ENCODE data around the gene PILRA. TPM values are rescaled to one million over a fixed set of nuclear protein-coding genes. Genes with fewer than 3 reads are reported as not detected.

The PILRA gene
- total and polyA plus RNA-seq, 2 experiments from 2014 or later, result 2.2 to 3.0 TPM

DNA sequence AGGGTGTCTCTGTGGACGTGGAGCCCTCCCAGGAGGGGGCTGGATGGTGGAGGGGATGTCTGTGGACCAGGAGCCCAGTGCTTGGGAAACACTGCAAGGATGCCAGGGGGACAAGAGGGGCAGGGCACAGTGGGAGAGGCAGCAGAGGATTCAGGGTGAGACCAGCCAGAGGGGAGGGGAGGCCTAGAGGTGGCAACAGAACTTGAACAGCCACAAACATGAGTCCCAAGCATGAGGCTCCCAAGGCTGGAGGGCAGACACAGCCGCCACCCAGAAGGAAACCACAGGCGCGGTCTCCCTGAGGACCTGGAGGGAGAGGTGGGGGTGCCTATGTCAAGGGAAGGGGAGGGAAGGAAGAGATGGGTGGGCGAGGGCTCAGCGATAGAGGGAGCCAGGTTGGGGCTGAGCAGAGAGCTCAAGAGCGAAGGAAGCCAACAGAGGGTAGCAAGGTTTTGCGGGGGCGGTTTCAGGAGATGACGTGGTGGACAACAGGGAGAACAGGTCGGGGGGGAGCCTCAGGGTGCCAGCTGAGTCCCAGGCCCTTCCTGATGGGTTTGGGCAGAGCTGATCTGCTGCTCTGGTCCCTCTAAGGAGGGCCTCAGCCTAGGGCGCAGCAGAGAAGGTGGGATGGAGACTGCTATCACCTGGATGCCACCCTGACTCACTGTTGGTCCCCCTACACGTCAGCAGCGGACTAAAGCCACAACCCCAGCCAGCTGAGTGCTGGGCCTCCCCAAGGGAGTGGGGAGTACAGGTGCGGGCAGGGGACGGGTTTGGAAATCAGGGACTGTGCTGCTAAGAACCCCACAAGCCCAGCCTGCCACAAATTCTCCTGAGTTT, 6.7 kb upstream of the PILRA start:
- Histone ChIP-seq H3K9me3 (ENCODE audit: low read depth) (no peaks in the 10 kb centered on the region), H3K36me3 (replicated peaks; ENCODE audit: insufficient read depth, low read depth) (no peaks in the 10 kb centered on the region), H2AFZ (no peak overlapping the region), H3K27ac (no peak overlapping the region), H3K4me1 (ENCODE audit: insufficient read depth) (no peaks in the 10 kb centered on the region), H3K9me2 (replicated peaks; ENCODE audit: insufficient read depth) (no peaks in the 10 kb centered on the region), H3K27me3 (no peaks in the 10 kb centered on the region), H3K79me2 (no peaks in the 10 kb centered on the region), H3K4me3 (no peak overlapping the region), H4K20me1 (ENCODE audit: insufficient read depth, poor library complexity, severe bottlenecking) (no peaks in the 10 kb centered on the region), H3K4me2 (no peak overlapping the region)
- 94% methylated on average over 11 of the region's 16 CpGs for WGBS (ENCODE audit: low lambda C conversion rate, missing lambda C conversion rate)
- no peak for DNase-seq (ENCODE audit: low spot score)
- TF ChIP-seq, protein P1, sequence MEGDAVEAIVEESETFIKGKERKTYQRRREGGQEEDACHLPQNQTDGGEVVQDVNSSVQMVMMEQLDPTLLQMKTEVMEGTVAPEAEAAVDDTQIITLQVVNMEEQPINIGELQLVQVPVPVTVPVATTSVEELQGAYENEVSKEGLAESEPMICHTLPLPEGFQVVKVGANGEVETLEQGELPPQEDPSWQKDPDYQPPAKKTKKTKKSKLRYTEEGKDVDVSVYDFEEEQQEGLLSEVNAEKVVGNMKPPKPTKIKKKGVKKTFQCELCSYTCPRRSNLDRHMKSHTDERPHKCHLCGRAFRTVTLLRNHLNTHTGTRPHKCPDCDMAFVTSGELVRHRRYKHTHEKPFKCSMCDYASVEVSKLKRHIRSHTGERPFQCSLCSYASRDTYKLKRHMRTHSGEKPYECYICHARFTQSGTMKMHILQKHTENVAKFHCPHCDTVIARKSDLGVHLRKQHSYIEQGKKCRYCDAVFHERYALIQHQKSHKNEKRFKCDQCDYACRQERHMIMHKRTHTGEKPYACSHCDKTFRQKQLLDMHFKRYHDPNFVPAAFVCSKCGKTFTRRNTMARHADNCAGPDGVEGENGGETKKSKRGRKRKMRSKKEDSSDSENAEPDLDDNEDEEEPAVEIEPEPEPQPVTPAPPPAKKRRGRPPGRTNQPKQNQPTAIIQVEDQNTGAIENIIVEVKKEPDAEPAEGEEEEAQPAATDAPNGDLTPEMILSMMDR (IDR thresholded peaks at IDR 0.05; ENCODE audit: poor library complexity), result no peak

DNA sequence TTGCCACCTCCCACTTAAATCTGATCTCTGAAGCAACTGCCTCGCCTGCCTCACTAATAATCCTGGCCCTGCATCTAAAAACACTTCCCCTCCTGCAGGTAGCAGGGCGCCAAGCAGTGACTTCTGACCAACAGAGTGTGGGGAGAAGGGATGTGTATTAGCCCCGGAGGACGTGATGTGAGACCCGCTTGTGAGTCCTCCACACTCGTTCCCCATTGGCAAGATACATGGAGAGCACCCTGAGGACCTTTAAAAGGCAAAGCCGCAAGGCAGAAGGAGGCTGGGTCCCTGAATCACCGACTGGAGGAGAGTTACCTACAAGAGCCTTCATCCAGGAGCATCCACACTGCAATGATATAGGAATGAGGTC, 6.1 kb upstream of the PILRA start:
- H3K27me3 ChIP-seq, result no peaks in the 10 kb centered on the region
- H3K79me2 ChIP-seq, result no peaks in the 10 kb centered on the region
- no peak overlapping the region for H2AFZ ChIP-seq
- H3K27ac ChIP-seq, result no peak overlapping the region
- 93% methylated on average over 8 of the region's 8 CpGs for WGBS (ENCODE audit: low lambda C conversion rate, missing lambda C conversion rate)
- DNase-seq (ENCODE audit: low spot score), result no peak
- no peak overlapping the region for H3K4me2 ChIP-seq
- no peak overlapping the region for H3K4me3 ChIP-seq
- H3K36me3 ChIP-seq (replicated peaks; ENCODE audit: insufficient read depth, low read depth), result no peaks in the 10 kb centered on the region
- H3K9me3 ChIP-seq (ENCODE audit: low read depth), result no peaks in the 10 kb centered on the region
- no peak for TF ChIP-seq EZH2phosphoT487 (IDR thresholded peaks at IDR 0.05; ENCODE audit: low read depth, severe bottlenecking, unreplicated experiment)
- TF ChIP-seq, protein P1 (IDR thresholded peaks at IDR 0.05; ENCODE audit: poor library complexity), result no peak
- no peak for TF ChIP-seq EZH2 (IDR thresholded peaks at IDR 0.05; ENCODE audit: borderline replicate concordance)
- no peaks in the 10 kb centered on the region for H3K9me2 ChIP-seq (replicated peaks; ENCODE audit: insufficient read depth)
- H3K4me1 ChIP-seq (ENCODE audit: insufficient read depth), result no peaks in the 10 kb centered on the region
- H4K20me1 ChIP-seq (ENCODE audit: insufficient read depth, poor library complexity, severe bottlenecking), result no peaks in the 10 kb centered on the region

DNA sequence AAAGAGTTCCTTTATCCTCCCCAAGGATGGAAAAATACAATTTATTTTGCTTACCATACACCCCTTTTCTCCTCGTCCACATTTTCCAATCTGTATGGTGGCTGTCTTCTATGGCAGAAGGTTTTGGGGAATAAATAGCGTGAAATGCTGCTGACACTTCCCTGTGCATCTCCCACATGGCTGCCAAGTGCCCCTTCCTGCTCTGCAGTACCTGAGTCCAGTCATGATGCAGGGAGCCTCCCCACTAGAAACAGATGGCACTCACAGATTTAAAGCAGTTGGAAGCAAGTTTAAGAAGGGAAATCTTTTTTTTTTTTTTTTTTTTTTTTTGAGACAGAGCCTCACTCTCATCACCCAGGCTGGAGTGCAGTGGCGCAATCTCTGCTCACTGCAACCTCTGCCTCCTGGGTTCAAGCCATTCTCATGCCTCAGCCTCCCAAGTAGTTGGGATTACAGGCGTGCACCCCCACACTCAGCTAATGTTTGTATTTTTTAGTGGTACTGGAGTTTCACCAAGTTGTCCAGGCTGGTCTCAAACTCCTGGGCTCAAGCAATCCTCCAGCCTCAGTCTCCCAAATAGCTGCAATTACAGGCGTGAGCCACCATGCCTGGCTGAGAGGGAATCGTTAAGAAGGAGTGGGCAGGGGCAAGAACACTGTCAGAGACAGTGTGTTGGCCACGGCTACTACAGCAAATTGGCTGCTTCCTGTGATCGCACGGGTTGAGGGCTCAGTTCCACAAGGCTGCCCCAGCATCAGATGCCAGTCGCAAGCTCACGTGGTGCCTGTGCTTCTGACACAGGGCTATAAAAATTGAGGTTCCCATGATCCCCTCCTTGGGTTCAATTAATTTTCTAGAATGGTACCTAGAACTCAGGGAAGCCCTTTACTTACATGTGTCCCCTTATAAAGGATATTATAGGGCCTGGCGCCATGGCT, 5.3 kb upstream of the PILRA start:
- H3K4me1 ChIP-seq (ENCODE audit: insufficient read depth), result no peaks in the 10 kb centered on the region
- H3K9me3 ChIP-seq (ENCODE audit: low read depth), result no peaks in the 10 kb centered on the region
- H4K20me1 ChIP-seq (ENCODE audit: insufficient read depth, poor library complexity, severe bottlenecking), result no peaks in the 10 kb centered on the region
- DNase-seq (ENCODE audit: low spot score), result no peak
- H3K27me3 ChIP-seq, result no peaks in the 10 kb centered on the region
- H3K9me2 ChIP-seq (replicated peaks; ENCODE audit: insufficient read depth), result no peaks in the 10 kb centered on the region
- H3K36me3 ChIP-seq (replicated peaks; ENCODE audit: insufficient read depth, low read depth), result no peaks in the 10 kb centered on the region
- no peak overlapping the region for H3K27ac ChIP-seq
- TF ChIP-seq EZH2 (IDR thresholded peaks at IDR 0.05; ENCODE audit: borderline replicate concordance), result no peak
- no peaks in the 10 kb centered on the region for H3K79me2 ChIP-seq
- H3K4me2 ChIP-seq, result no peak overlapping the region
- WGBS (ENCODE audit: low lambda C conversion rate, missing lambda C conversion rate), result 90% methylated on average over 12 of the region's 12 CpGs
- H3K4me3 ChIP-seq, result no peak overlapping the region
- no peak overlapping the region for H2AFZ ChIP-seq

DNA sequence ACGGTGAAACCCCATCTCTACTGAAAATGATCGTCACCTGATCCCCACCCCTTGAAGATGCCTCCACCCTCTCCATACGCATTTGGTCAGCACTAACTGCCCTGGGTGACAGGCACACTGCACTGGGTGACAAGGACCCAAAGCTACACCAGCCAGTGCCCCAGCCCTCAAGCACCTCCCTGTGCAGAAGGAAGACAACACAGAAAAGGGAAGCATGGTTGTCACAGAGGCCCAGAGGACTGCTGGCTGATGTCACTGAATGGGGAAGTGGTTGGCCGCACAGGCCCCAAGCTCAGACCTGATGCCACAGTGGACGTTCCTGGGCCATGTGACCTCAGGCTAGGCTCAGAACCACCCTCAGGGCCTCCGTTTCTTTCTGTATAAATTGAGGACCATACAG, 4.2 kb upstream of the PILRA start:
- Histone ChIP-seq H3K4me2 (no peak overlapping the region), H3K79me2 (no peaks in the 10 kb centered on the region), H4K20me1 (ENCODE audit: insufficient read depth, poor library complexity, severe bottlenecking) (no peaks in the 10 kb centered on the region), H3K4me3 (no peak overlapping the region), H3K27me3 (no peaks in the 10 kb centered on the region), H3K4me1 (ENCODE audit: insufficient read depth) (no peaks in the 10 kb centered on the region), H3K27ac (no peak overlapping the region), H3K9me2 (replicated peaks; ENCODE audit: insufficient read depth) (no peaks in the 10 kb centered on the region), H2AFZ (no peak overlapping the region), H3K36me3 (replicated peaks; ENCODE audit: insufficient read depth, low read depth) (no peaks in the 10 kb centered on the region), H3K9me3 (ENCODE audit: low read depth) (no peaks in the 10 kb centered on the region)
- DNase-seq (ENCODE audit: low spot score), result no peak
- TF ChIP-seq, protein P1 (IDR thresholded peaks at IDR 0.05; ENCODE audit: poor library complexity), result no peak
- TF ChIP-seq EZH2 (IDR thresholded peaks at IDR 0.05; ENCODE audit: borderline replicate concordance), result no peak
- 82% methylated on average over 6 of the region's 6 CpGs for WGBS (ENCODE audit: low lambda C conversion rate, missing lambda C conversion rate)

Measured in hepatocyte (in vitro differentiated cells).